Measurements from ENCODE around the gene TENM3.

TENM3 gene

DNA sequence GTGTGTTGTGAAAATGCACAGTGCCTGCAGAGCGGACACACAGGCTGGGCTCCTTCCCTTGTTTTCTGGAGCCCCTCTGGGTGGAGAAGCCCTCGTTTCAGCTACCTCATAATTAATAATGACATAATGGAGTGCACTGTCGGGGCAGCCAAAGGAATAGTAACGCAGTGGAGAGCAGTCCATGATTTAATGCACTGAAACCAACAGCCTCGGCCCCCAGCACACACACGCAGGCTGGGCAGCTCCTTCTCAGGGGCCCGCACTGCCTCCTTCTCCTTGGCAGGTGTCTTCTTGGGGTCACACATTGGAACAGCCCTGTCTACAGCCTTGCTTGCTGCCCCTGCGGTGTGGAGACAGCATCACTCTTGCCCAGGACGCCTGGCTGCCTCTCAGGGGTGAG lies 584.8 kb downstream of the TENM3 start:
- DNase-seq = no peak

- DNase-seq = no peak
Measured at GRCh38 chr4:182828360-182829025, 585.3 kb downstream of the TENM3 start.

DNA sequence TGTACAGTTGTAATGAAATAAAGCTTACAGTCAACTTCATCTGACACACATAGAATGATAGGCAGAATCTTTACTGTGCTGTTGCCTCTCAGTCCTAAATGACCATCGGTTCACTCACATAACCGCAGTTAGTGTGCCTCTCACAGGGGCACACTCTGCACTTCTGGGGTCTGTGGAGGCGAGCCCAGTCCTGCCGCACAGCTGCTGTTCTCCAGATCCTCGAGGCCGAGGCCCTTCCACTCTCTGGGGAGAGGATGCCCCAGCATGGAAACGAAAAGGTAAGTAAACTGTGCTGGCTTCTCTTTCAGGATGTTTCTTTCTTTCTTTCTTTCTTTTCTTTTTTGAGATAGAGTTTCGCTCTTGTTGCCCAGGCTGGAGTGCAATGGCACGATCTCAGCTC lies 586.0 kb downstream of the TENM3 start:
- no peak for DNase-seq

GRCh38 chr4:182831376-182831775 lies 588.2 kb downstream of the TENM3 start:
- no peak for DNase-seq

DNA sequence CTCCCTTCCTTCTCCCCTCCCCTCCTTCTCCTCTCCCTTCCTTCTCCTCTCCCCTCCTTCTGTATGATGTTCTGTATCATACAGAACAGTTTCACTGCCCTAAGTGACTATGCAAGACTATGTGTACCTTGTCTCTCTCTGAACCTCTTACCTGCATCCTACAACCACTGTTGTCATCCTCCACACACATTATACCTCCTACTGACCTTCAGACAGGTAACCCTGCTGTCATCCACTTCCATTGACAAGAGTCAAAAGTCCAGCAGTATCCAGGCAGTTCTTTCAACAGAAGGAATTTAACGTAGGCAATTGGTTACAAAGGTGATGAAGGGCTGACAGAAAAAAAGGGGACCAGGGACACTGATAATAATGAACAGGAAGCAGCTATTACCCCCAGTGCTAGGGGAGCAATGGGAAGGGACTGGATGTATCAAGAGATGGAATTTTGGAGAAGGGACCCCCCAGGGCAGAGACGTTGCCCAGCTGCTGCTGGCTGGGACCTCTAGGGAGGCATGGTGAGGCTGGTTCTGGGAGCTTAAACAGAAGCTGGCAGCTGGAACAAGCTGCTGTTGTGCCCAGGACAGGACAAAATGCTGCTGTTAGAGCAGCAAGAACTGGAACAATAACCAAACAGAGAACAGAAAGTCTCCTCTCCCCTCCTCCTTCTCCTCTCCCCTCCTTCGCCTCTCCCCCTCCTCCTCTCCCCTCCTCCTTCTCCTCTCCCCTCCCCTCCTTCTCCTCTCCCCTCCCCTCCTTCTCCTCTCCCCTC lies 589.3 kb downstream of the TENM3 start:
- DNase-seq = no peak

DNA sequence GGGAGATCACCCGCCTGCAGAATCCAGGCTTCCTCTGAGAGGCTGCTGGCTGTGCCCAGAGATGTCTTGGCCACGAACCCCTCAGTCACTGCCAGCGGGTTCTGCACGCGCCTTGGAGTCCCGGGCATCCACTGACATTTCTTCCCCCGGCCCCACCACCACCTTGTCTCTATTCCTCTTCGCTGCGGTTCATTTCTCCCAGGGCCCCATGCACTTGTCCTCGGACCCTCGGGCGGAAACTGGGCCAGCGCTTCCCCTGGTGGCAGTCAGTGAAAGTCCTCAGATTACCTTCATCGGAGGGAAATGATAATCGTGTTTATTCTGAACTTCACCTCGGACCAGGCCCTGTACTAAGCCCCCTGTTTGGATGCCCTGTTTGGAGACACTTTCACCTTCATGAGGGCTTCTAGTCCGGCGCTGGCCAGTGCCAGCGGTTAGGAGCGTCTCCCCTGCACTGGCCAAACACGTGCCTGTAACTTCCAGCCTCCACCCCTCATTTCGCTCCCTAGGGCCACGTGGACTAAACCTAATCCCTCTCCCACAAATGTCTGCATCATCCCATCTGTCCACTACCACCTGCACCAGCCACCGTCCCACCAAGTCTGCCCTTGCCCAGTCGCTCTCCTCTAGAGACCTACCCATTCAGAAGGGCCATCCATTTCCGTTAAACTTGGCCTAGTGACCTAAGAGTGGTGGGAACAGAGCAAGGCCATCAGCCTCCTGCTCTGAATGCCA lies 592.0 kb downstream of the TENM3 start:
- DNase-seq = no peak

DNA sequence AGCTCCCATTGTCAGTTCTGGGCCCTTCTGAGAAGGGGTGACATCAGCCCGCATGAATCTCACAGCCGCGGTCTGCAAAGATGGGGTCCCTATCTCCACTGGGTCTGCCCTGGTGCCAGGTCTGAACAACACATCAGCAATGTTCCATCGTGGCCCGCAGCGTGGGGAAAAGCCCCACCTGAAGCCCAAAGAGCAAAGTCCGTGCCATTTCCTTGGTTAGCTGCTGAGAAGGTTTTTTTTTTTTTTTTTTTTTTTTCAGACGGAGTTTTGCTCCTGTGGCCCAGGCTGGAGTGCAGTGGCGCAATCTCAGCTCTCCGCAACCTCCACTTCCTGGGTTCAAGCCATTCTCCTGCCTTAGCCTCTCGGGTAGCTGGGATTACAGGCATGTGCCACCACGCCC lies 594.6 kb downstream of the TENM3 start:
- DNase-seq = no peak

- no peak for DNase-seq
Measured at GRCh38 chr4:182838535-182838934, 595.3 kb downstream of the TENM3 start.

DNA sequence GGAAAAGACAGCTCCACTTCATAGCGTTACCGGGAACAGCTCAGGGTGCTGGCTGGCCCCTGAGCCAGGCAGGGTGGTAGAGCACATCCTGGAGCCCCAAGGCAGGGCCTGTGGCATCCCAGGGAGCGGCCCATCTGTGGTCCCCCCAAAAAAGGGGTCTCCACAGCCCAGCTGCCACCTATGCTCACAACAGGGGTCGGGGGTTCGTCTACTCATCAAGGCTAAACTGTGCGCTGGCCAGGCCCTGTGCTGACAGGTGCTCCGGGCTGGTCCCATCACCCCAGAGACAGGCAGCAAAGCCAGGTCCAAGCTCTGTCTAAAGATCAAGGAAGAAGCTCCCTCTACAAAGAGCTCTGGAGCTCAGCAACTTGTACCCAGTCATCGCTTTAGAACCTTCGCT lies 596.1 kb downstream of the TENM3 start:
- DNase-seq = no peak

DNA sequence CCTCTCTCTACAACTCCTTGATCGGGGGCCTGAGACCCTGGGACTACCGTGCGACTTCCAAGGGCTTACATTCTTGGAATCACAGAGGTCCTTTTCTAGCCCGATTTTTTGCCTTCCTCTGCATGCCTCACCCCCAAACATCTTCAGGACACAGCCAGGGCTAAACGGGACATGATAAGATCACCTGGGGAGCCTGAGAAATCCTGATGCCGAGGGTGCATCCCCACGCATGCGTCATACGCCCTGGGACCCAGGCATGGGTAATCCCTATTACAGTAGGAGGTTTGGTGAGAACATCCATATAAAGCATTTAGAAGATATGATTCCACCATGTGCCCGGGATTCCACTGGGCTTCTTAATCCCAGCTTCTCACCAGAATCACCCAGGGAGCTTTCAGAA lies 596.9 kb downstream of the TENM3 start:
- no peak for DNase-seq

GRCh38 chr4:182842104-182842600 lies 599.0 kb downstream of the TENM3 start:
- DNase-seq = no peak

DNA sequence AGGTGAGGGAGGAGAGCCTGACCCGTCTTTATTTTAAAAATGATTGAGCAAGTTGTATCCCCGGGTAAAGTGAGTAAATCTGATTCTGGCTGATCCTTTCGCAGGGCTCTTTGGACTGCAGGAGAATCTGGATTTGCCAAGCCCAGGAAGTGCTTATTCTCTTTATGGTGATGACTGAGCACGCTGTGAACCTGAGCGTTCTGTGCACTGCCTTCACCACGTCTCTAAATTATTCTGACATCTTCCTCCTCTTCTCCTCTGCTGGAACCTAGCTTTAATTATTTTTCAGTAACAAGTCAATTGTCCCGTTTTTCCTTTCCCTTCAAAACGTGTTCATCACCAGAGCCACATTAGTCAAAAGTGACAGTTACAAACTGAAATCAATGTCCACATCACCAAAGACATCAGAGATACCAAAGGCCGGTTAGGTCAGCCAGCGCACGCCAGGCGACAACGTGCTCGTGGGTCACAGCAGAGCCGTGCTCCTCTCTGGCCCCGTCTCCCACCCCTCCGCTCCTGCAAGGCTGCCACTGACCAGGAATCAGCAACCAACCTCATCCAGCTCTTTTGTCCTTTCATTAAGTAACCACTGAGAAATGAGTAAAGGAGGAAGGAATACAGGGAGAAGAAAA lies 599.7 kb downstream of the TENM3 start:
- DNase-seq = no peak

DNA sequence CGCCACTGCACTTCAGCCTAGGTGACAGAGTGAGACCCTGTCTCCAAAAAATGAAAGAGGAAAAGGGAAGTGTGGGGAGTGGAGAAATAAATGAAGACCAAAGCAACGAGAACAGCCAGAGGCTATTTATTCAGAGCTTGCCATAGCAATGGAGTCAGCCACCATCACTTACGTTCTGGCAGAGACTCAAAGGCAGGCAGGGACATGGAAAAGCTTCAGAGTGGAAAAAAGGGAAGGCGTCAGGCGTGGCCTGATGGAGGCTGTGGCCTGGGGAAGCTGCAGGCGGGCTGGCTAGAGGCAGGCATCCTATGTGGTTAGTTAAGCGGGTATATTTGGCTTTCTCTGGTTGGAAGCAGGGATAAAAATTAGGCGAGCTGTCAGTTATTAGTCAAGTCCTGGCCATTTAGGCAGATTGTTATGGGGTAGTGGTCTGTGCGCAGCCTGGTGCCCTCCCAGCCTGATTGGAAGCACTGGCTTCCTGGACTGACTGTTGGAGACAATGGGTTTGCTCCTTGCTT lies 600.7 kb downstream of the TENM3 start:
- DNase-seq = no peak

GRCh38 chr4:182845618-182846017 lies 602.4 kb downstream of the TENM3 start:
- no peak for DNase-seq

DNA sequence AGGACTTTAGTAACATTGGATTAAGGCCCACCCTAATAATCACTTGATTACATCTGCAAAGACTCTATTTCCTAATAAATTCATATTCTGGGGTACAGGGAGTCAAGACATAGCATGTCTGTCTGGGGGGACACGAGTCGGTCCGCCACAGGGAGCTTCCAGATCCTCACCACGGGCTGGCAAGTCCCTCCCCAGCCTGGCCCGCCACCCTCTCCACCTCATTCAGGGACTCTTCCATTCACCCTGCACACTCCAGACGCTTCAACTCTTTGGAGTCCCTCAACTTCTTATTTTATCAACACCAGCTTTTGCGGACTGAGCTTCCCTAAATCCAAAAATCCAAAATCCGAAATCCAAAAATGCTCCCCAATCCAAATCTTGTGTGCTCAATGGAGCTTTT lies 602.8 kb downstream of the TENM3 start:
- DNase-seq = no peak

GRCh38 chr4:182847576-182848450 lies 604.6 kb downstream of the TENM3 start:
- no peak for DNase-seq

GRCh38 chr4:182848685-182849084 lies 605.5 kb downstream of the TENM3 start:
- DNase-seq = no peak
